ENCODE measurements around the gene MSRB1.

The MSRB1 gene

DNA sequence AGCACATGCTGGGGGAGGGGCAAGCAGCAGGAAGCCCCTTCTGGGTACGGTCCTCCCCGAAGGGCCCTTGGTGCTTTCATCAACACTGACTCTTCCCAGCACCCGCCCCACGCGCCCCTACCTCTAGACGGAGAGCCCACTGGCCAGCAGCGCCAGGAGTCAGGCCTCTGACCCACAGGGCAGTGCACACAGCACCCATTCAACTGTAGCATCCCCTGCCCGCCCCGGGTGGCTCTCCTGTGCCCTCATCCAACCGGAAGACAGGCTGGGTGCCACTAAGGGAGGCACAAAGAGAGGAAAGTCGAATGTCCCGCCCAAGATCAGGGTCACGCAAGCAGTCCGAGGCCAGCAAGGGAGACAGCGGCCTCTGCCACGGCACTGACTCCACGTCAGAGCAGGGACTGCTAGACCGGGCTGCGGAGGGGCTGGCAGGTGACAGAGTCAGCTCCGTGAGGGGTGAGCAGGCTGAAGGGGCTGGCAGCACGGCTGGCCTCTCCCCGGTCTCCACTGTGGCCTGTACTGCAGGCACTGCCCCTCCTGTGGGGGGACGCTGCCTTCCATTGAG is 9.8 kb downstream of the MSRB1 start:
- H3K4me3 ChIP-seq (ENCODE audit: control insufficient read depth, low read depth, low read length): no peak overlapping the region
- TF ChIP-seq, protein P1, sequence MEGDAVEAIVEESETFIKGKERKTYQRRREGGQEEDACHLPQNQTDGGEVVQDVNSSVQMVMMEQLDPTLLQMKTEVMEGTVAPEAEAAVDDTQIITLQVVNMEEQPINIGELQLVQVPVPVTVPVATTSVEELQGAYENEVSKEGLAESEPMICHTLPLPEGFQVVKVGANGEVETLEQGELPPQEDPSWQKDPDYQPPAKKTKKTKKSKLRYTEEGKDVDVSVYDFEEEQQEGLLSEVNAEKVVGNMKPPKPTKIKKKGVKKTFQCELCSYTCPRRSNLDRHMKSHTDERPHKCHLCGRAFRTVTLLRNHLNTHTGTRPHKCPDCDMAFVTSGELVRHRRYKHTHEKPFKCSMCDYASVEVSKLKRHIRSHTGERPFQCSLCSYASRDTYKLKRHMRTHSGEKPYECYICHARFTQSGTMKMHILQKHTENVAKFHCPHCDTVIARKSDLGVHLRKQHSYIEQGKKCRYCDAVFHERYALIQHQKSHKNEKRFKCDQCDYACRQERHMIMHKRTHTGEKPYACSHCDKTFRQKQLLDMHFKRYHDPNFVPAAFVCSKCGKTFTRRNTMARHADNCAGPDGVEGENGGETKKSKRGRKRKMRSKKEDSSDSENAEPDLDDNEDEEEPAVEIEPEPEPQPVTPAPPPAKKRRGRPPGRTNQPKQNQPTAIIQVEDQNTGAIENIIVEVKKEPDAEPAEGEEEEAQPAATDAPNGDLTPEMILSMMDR (IDR thresholded peaks at IDR 0.05; ENCODE audit: control insufficient read depth, insufficient read depth, low read depth, low read length, missing control alignments): no peak
- DNase-seq (ENCODE audit: low read depth): no peak

- TF ChIP-seq, protein P1 (IDR thresholded peaks at IDR 0.05; ENCODE audit: control insufficient read depth, insufficient read depth, low read depth, low read length, missing control alignments): peak; percentile 8
- DNase-seq (ENCODE audit: low read depth): no peak
- no peak overlapping the region for H3K4me3 ChIP-seq (ENCODE audit: control insufficient read depth, low read depth, low read length)
Observed at GRCh38 chr16:1932050-1933028, 10.7 kb downstream of the MSRB1 start.

DNA sequence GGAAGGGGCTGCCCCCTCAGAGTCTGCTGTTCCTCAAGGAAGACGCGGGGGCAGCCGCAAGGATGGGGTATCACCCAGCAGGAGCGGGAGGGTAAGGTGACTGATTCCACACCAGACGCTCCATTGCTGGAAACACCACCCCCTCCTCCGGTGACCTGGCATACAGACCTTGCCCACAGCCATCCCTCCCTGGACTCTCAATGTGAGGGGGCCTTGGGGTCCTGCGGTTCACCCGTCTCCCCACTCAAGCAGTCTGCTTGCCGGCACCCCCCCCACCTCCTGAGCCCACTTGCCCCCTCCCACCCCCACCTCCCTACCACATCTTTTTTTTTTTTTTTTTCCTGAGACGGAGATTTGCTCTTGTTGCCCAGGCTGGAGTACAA is 12.7 kb downstream of the MSRB1 start:
- TF ChIP-seq, protein P1 (IDR thresholded peaks at IDR 0.05; ENCODE audit: control insufficient read depth, insufficient read depth, low read depth, low read length, missing control alignments): no peak
- no peak overlapping the region for H3K4me3 ChIP-seq (ENCODE audit: control insufficient read depth, low read depth, low read length)
- DNase-seq (ENCODE audit: low read depth): no peak

- DNase-seq (ENCODE audit: low read depth): peak; percentile 25
- H3K4me3 ChIP-seq (ENCODE audit: control insufficient read depth, low read depth, low read length): peak overlapping the region; percentile 50
- TF ChIP-seq, protein P1 (IDR thresholded peaks at IDR 0.05; ENCODE audit: control insufficient read depth, insufficient read depth, low read depth, low read length, missing control alignments): peak; percentile 47
Observed at GRCh38 chr16:1929578-1930337, 13.2 kb downstream of the MSRB1 start.

DNA sequence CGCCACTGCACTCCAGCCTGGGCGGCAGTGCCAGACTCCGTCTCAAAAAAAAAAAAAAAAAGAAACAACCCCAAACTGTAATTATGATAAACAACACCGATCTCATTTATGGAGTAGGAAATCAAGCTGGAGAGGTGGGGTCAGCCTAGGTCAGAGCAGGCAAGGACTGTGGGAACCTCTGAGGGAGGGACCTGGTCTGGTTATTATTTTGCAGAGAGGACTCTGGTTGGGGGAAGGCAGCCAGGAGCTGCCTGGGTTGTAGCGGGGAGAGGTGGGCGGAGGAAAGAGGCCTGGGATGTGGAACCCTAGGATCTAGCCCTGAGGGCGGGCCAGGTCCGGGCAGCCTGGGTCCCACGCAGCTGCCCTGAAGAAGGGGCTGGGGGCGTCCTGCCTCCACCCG is 13.9 kb downstream of the MSRB1 start:
- DNase-seq (ENCODE audit: low read depth): no peak
- TF ChIP-seq, protein P1 (IDR thresholded peaks at IDR 0.05; ENCODE audit: control insufficient read depth, insufficient read depth, low read depth, low read length, missing control alignments): no peak
- H3K4me3 ChIP-seq (ENCODE audit: control insufficient read depth, low read depth, low read length): peak overlapping the region; percentile 50

- TF ChIP-seq, protein P1 (IDR thresholded peaks at IDR 0.05; ENCODE audit: control insufficient read depth, insufficient read depth, low read depth, low read length, missing control alignments): no peak
- H3K4me3 ChIP-seq (ENCODE audit: control insufficient read depth, low read depth, low read length): no peak overlapping the region
- no peak for DNase-seq (ENCODE audit: low read depth)
Observed at GRCh38 chr16:1926271-1926670, 16.7 kb downstream of the MSRB1 start.

Measured in AG09309 (cell line).